Endothelial cell of umbilical vein (primary cell): ENCODE measurements around the gene PRKAR2B. TPM values are rescaled to one million over a fixed set of nuclear protein-coding genes. Genes with fewer than 3 reads are reported as not detected.

Experiments
- BruUV-seq: library from RNA; stranded (reverse); fragments of 400-500 nt; replicated peaks from 2 replicates; lab custom pipeline; 2021; lab: Mats Ljungman, UMichigan
- CTCF ChIA-PET: fragments of 300-600, 350-600 bp; sonication (Branson Sonifier 250); formaldehyde crosslinking; loops from one replicate; lab custom pipeline; 2021; ENCODE audit warnings: antibody characterized with exemption, inconsistent platforms; lab: Charles Lee
- POLR2A ChIA-PET: fragments of 300-600, 350-600 bp; sonication (Branson Sonifier 250); formaldehyde crosslinking; loops from one replicate; lab custom pipeline; 2021; ENCODE audit warnings: antibody characterized with exemption, inconsistent platforms; lab: Charles Lee
- DNase-seq: peaks from one replicate; pipeline ENCODE4 v3.0.0-alpha.2; 2011; ENCODE audit warnings: low read depth, low spot score
- FAIRE-seq: peaks from 2 replicates; lab custom pipeline; 2011; peaks lifted over from hg19 to GRCh38; lab: Jason Lieb, UNC
- H2AFZ ChIP-seq: 2 replicates; pipeline ENCODE4 v1.6.0; 2012; ENCODE audit warnings: low read depth, low read length, control low read depth, inconsistent platforms
- H3K27ac ChIP-seq: 2 replicates; pipeline ENCODE4 v1.5.1; 2011; ENCODE audit warnings: low read depth, mild to moderate bottlenecking, control low read depth, low read length, moderate library complexity; ENCODE audit not compliant: insufficient read depth
- H3K27me3 ChIP-seq, 2 experiments: 2 replicates each; pipeline versions ENCODE4 v1.6.0 to v1.6.1; 2011; ENCODE audit warnings: low read length in 2 of 2, mixed read lengths in 1 of 2; ENCODE audit not compliant: control insufficient read depth in 2 of 2, insufficient read depth in 2 of 2
- H3K36me3 ChIP-seq, 2 experiments: 2 replicates in 1 of 2; 3 replicates in 1 of 2; pipeline ENCODE4 v1.5.1; 2011; ENCODE audit warnings: low read length in 2 of 2, mild to moderate bottlenecking in 1 of 2, moderate library complexity in 1 of 2; ENCODE audit not compliant: control insufficient read depth in 2 of 2, insufficient read depth in 2 of 2; ENCODE audit errors: extremely low read depth in 1 of 2
- H3K4me1 ChIP-seq: 3 replicates; pipeline ENCODE4 v1.5.1; 2011; ENCODE audit warnings: mild to moderate bottlenecking, low read length; ENCODE audit not compliant: control insufficient read depth, insufficient read depth; ENCODE audit errors: extremely low read depth
- H3K4me2 ChIP-seq: 2 replicates; pipeline ENCODE4 v1.6.1; 2011; ENCODE audit warnings: low read length, control low read depth, mixed read lengths; ENCODE audit not compliant: insufficient read depth
- H3K4me3 ChIP-seq, 3 experiments: fragments of 200-600 bp in 1 of 3; sonication (generic), shearing (Covaris generic) in 1 of 3; replicated peaks in 1 of 3; 2 replicates each; pipeline ENCODE4 v1.5.1; 2011 to 2016; ENCODE audit warnings: control low read depth in 3 of 3, low read length in 3 of 3, mild to moderate bottlenecking in 2 of 3, inconsistent platforms in 1 of 3, low read depth in 1 of 3, moderate library complexity in 1 of 3; ENCODE audit not compliant: insufficient read depth in 1 of 3
- H3K79me2 ChIP-seq: 2 replicates; pipeline ENCODE4 v1.6.0; 2012; ENCODE audit warnings: low read length, inconsistent platforms; ENCODE audit not compliant: control insufficient read depth, insufficient read depth
- H3K9ac ChIP-seq: replicated peaks from 2 replicates; pipeline ENCODE3; 2011; ENCODE audit warnings: low read length, control low read depth; ENCODE audit not compliant: insufficient read depth; ENCODE audit errors: extremely low read depth
- H3K9me1 ChIP-seq: replicated peaks from 3 replicates; pipeline ENCODE4 v1.6.0; 2011; ENCODE audit warnings: mild to moderate bottlenecking, low read length; ENCODE audit not compliant: control insufficient read depth, insufficient read depth; ENCODE audit errors: extremely low read depth
- H3K9me3 ChIP-seq: replicated peaks from 2 replicates; pipeline ENCODE4 v1.5.1; 2012; ENCODE audit warnings: low read length, inconsistent platforms; ENCODE audit not compliant: control insufficient read depth, insufficient read depth
- H4K20me1 ChIP-seq: replicated peaks from 2 replicates; pipeline ENCODE3; 2011; ENCODE audit warnings: mild to moderate bottlenecking, low read length; ENCODE audit not compliant: control insufficient read depth, insufficient read depth; ENCODE audit errors: extremely low read depth
- CTCF ChIP-seq, 2 donors: IDR thresholded peaks; 1 replicate in 1 of 2; 2 replicates in 1 of 2; pipeline ENCODE4 v1.5.1; 2011; ENCODE audit warnings: low read length in 2 of 2, mild to moderate bottlenecking in 2 of 2, moderate library complexity in 2 of 2, control low read depth in 1 of 2, inconsistent platforms in 1 of 2, low read depth in 1 of 2; ENCODE audit not compliant: insufficient read depth in 1 of 2; ENCODE audit errors: extremely low read depth in 1 of 2
- EZH2 ChIP-seq: IDR thresholded peaks from 2 replicates; pipeline ENCODE4 v1.6.1; 2012; ENCODE audit warnings: borderline replicate concordance, low read depth, mild to moderate bottlenecking, moderate library complexity, low read length, inconsistent platforms; ENCODE audit not compliant: severe bottlenecking
- FOS ChIP-seq: IDR thresholded peaks from 2 replicates; pipeline ENCODE4 v1.6.1; 2011; ENCODE audit warnings: mild to moderate bottlenecking, low read length, moderate library complexity, borderline replicate concordance; ENCODE audit not compliant: insufficient read depth
- GATA2 ChIP-seq: IDR thresholded peaks from 2 replicates; pipeline ENCODE4 v1.7.0; 2011; ENCODE audit warnings: low read depth, mild to moderate bottlenecking, moderate library complexity, mixed read lengths, low read length; ENCODE audit not compliant: insufficient read length, insufficient read depth
- JUN ChIP-seq: IDR thresholded peaks from 2 replicates; pipeline ENCODE4 v1.6.1; 2011; ENCODE audit warnings: borderline replicate concordance, low read depth; ENCODE audit not compliant: insufficient read length, insufficient read depth
- MAX ChIP-seq: IDR thresholded peaks from 2 replicates; pipeline ENCODE4 v1.6.1; 2011; ENCODE audit not compliant: insufficient read depth, insufficient read length
- MYC ChIP-seq: IDR thresholded peaks from one replicate; pipeline ENCODE4 v1.6.1; 2011; ENCODE audit warnings: mild to moderate bottlenecking, low read depth, low read length
- POLR2A ChIP-seq: IDR thresholded peaks from 2 replicates; pipeline ENCODE4 v1.6.1; 2012; ENCODE audit warnings: low read depth, mild to moderate bottlenecking, control low read depth, low read length
- POLR2AphosphoS5 ChIP-seq: IDR thresholded peaks from 2 replicates; pipeline ENCODE4 v1.6.1; 2012; ENCODE audit warnings: low read depth, mild to moderate bottlenecking, control low read depth, low read length, moderate library complexity; ENCODE audit not compliant: insufficient read depth
- dilution Hi-C: fragments of 300-500 bp; cut with MboI; formaldehyde crosslinking; loops from one replicate; pipeline ENCODE4 v1.15.0; 2019; ENCODE audit warnings: low sequenced_read_pairs; ENCODE audit not compliant: extremely low pct_ligation_motif_present
- intact Hi-C: fragments of 100-400 bp; cut with micrococcal nuclease; formaldehyde crosslinking; loops from one replicate; pipeline ENCODE4 v1.10.0; 2022
- polyA plus RNA-seq, 4 experiments: library from polyadenylated mRNA; depleted of rRNA in 3 of 4; stranded (reverse) in 3 of 4; unstranded in 1 of 4; fragments of >200 nt; gene quantifications; 2 replicates each; pipeline versions ENCODE4 v1.2.1 to v1.2.3, GENCODE V29; 2011 to 2012; ENCODE audit warnings: missing spikeins in 1 of 4
- total RNA-seq: library from RNA; stranded (reverse); gene quantifications from 2 replicates; pipeline ENCODE4 v1.2.3, GENCODE V29; 2021

The PRKAR2B gene
- total and polyA plus RNA-seq, 2 donors (not counting 3 experiments of a cell fraction or from before 2014, with no cell fraction given) = 10.7 to 39.8 TPM

GRCh38 chr7:107158028-107158427 is 113.5 kb downstream of the PRKAR2B start:
- no peaks in the 10 kb centered on the region for H3K27me3 ChIP-seq
- no peaks in the 10 kb centered on the region for H3K79me2 ChIP-seq
- no peaks in the 10 kb centered on the region for H4K20me1 ChIP-seq
- no peak for DNase-seq
- no peaks in the 10 kb centered on the region for H3K9me1 ChIP-seq
- BruUV-seq = no TSS peak
- ChIA-PET POLR2A (no interaction called here), CTCF (no interaction called here)
- H3K4me2 ChIP-seq = no peak overlapping the region
- intact Hi-C loops (no loop called here), dilution Hi-C loops (no loop called here)
- peaks cover 0 to 4% of the 10 kb centered on the region in 2 experiments for H3K36me3 ChIP-seq
- TF ChIP-seq MYC (no peak), CTCF (IDR thresholded peaks at IDR 0.05; ENCODE audit: extremely low read depth in 1 of 2, insufficient read depth in 1 of 2, low read depth in 1 of 2, low read length in 2 of 2) (no peak), EZH2 (no peak), GATA2 (no peak), FOS (no peak), POLR2A (no peak), POLR2AphosphoS5 (no peak), JUN (no peak), MAX (no peak)
- no peak overlapping the region for H3K9ac ChIP-seq
- peaks cover under 1% of the 10 kb centered on the region for H3K4me1 ChIP-seq
- H3K9me3 ChIP-seq = no peaks in the 10 kb centered on the region
- FAIRE-seq = no peak
- H3K4me3 ChIP-seq = no peak overlapping the region
- no peak overlapping the region for H3K27ac ChIP-seq
- no peak overlapping the region for H2AFZ ChIP-seq
